ENCODE measurements around the gene CCDC47. TPM values are rescaled to one million over a fixed set of nuclear protein-coding genes. Genes with fewer than 3 reads are reported as not detected.

CCDC47 gene
- total and polyA plus RNA-seq, 4 donors: 33.0 to 87.2 (median 62.8) TPM

- Histone ChIP-seq H3K27ac (ENCODE audit: low read depth in 1 of 2, low read length in 2 of 2) (peak overlapping the region; percentile 71 to 77), H3K4me3 (ENCODE audit: low read depth in 1 of 3, low read length in 3 of 3) (peak overlapping the region in 1 of 3 donors; percentile 66), H3K36me3 (ENCODE audit: control insufficient read depth in 4 of 4, insufficient read depth in 3 of 4, low read depth in 1 of 4, low read length in 3 of 4) (peaks cover 0 to 21% (median 3%) of the 10 kb centered on the region in 4 donors), H3K9me3 (ENCODE audit: control insufficient read depth in 4 of 4, low read length in 3 of 4) (no peaks in the 10 kb centered on the region), H3K27me3 (ENCODE audit: control insufficient read depth in 4 of 4, insufficient read depth in 4 of 4, low read length in 3 of 4) (no peaks in the 10 kb centered on the region), H3K9ac (ENCODE audit: low read depth in 1 of 2, low read length in 2 of 2) (peak overlapping the region in 1 of 2 donors; percentile 18), H3K4me1 (ENCODE audit: control insufficient read depth in 4 of 4, insufficient read depth in 4 of 4, low read length in 3 of 4) (peaks cover 14 to 32% (median 21%) of the 10 kb centered on the region in 4 donors)
- WGBS: 80% methylated on average over 10 of the region's 10 CpGs
- no peak for TF ChIP-seq RXRA (IDR thresholded peaks at IDR 0.05)
- TF ChIP-seq ZBTB33 (IDR thresholded peaks at IDR 0.05): no peak
- no peak for TF ChIP-seq RAD21 (IDR thresholded peaks at IDR 0.05)
- no peak for TF ChIP-seq JUND (IDR thresholded peaks at IDR 0.05)
- no peak for TF ChIP-seq CTCF (IDR thresholded peaks at IDR 0.05; ENCODE audit: low read depth, low read length, missing input control)
- TF ChIP-seq EGR1 (IDR thresholded peaks at IDR 0.05; ENCODE audit: low read depth in 2 of 2): no peak
- no peak for TF ChIP-seq GABPA (IDR thresholded peaks at IDR 0.05 in 1 of 2, conservative IDR thresholded peaks at IDR 0.05 in 1 of 2)
- no peak for DNase-seq (ENCODE audit: low spot score)
Observed at GRCh38 chr17:63701456-63701820, 72.0 kb downstream of the CCDC47 start.

- no peak for TF ChIP-seq SP1 (IDR thresholded peaks at IDR 0.05)
- no peak for TF ChIP-seq EGR1 (IDR thresholded peaks at IDR 0.05; ENCODE audit: low read depth in 2 of 2)
- TF ChIP-seq FOXA1 (IDR thresholded peaks at IDR 0.05): no peak
- no peak for TF ChIP-seq YY1 (IDR thresholded peaks at IDR 0.05)
- TF ChIP-seq RXRA (IDR thresholded peaks at IDR 0.05): no peak
- no peak for TF ChIP-seq JUND (IDR thresholded peaks at IDR 0.05)
- no peak for TF ChIP-seq HNF4G (IDR thresholded peaks at IDR 0.05)
- no peak for TF ChIP-seq ATF3 (IDR thresholded peaks at IDR 0.05)
- TF ChIP-seq NR2F2 (IDR thresholded peaks at IDR 0.05): no peak
- no peak for TF ChIP-seq REST (IDR thresholded peaks at IDR 0.05)
- TF ChIP-seq MAX (IDR thresholded peaks at IDR 0.05): no peak
- TF ChIP-seq RAD21 (IDR thresholded peaks at IDR 0.05): no peak
- no peak for TF ChIP-seq ZBTB33 (IDR thresholded peaks at IDR 0.05)
- no peak for TF ChIP-seq FOXA2 (IDR thresholded peaks at IDR 0.05)
- TF ChIP-seq TAF1 (conservative IDR thresholded peaks at IDR 0.05): no peak
- no peaks in the 10 kb centered on the region for H3K27me3 ChIP-seq (ENCODE audit: control insufficient read depth in 4 of 4, insufficient read depth in 4 of 4, low read length in 3 of 4)
- no peak for DNase-seq (ENCODE audit: low spot score)
- H3K4me1 ChIP-seq (ENCODE audit: control insufficient read depth in 4 of 4, insufficient read depth in 4 of 4, low read length in 3 of 4): peaks cover 14 to 34% (median 21%) of the 10 kb centered on the region in 4 donors
- peak overlapping the region in 1 of 3 donors; percentile 66 for H3K4me3 ChIP-seq (ENCODE audit: low read depth in 1 of 3, low read length in 3 of 3)
- peaks cover 0 to 15% (median 5%) of the 10 kb centered on the region in 4 donors for H3K36me3 ChIP-seq (ENCODE audit: control insufficient read depth in 4 of 4, insufficient read depth in 3 of 4, low read depth in 1 of 4, low read length in 3 of 4)
- H3K27ac ChIP-seq (ENCODE audit: low read depth in 1 of 2, low read length in 2 of 2): peak overlapping the region; percentile 71 to 77
- H3K9me3 ChIP-seq (ENCODE audit: control insufficient read depth in 4 of 4, low read length in 3 of 4): no peaks in the 10 kb centered on the region
- peak overlapping the region in 1 of 2 donors; percentile 18 for H3K9ac ChIP-seq (ENCODE audit: low read depth in 1 of 2, low read length in 2 of 2)
- 24% methylated on average over 88 of the region's 88 CpGs for WGBS
Observed at GRCh38 chr17:63700528-63701455, 72.6 kb downstream of the CCDC47 start.

All from liver (tissue), 9 donors.